Left ventricle myocardium inferior (tissue), 1 donor: ENCODE results near the gene ATXN7L3. TPM values are rescaled to one million over a fixed set of nuclear protein-coding genes. Genes with fewer than 3 reads are reported as not detected.

Experiments used
- DNase-seq: peaks from one replicate; pipeline ENCODE4 v3.0.0-alpha.2; 2020
- H3K27ac ChIP-seq: fragments of 200-600 bp; replicated peaks from 2 replicates; pipeline ENCODE4 v1.8.0; 2021
- H3K27me3 ChIP-seq: fragments of 200-600 bp; 2 replicates; pipeline ENCODE4 v1.8.0; 2021; ENCODE audit warnings: low read depth
- H3K36me3 ChIP-seq: fragments of 200-600 bp; 2 replicates; pipeline ENCODE4 v1.8.0; 2021
- H3K4me1 ChIP-seq: fragments of 200-600 bp; 2 replicates; pipeline ENCODE4 v1.8.0; 2021
- H3K4me3 ChIP-seq: fragments of 200-600 bp; 2 replicates; pipeline ENCODE4 v1.8.0; 2021; ENCODE audit warnings: mild to moderate bottlenecking, moderate library complexity
- H3K9me3 ChIP-seq: fragments of 200-600 bp; replicated peaks from 2 replicates; pipeline ENCODE4 v1.8.0; 2021
- CTCF ChIP-seq: fragments of 200-600 bp; IDR thresholded peaks from 2 replicates; pipeline ENCODE4 v1.8.0; 2021; ENCODE audit warnings: antibody characterized with exemption, mild to moderate bottlenecking, borderline replicate concordance
- intact Hi-C: fragments of 100-400 bp; cut with micrococcal nuclease; formaldehyde crosslinking; loops from one replicate; pipeline ENCODE4 v1.11.0; 2022
- total RNA-seq: library from RNA; stranded (reverse); fragmentation: NEBNext Ultra II Directional; extraction: Animal tissue kit (Norgen Biotek cat#: 25700); gene quantifications from one replicate; pipeline ENCODE4 v1.2.1, GENCODE V29; 2021
- donor health status: DM: no; HTN: yes; CAD: no; lungs with severe emphysema.

Gene ATXN7L3
- total RNA-seq, 1 donor from 2014 or later, result 28.7 TPM

DNA sequence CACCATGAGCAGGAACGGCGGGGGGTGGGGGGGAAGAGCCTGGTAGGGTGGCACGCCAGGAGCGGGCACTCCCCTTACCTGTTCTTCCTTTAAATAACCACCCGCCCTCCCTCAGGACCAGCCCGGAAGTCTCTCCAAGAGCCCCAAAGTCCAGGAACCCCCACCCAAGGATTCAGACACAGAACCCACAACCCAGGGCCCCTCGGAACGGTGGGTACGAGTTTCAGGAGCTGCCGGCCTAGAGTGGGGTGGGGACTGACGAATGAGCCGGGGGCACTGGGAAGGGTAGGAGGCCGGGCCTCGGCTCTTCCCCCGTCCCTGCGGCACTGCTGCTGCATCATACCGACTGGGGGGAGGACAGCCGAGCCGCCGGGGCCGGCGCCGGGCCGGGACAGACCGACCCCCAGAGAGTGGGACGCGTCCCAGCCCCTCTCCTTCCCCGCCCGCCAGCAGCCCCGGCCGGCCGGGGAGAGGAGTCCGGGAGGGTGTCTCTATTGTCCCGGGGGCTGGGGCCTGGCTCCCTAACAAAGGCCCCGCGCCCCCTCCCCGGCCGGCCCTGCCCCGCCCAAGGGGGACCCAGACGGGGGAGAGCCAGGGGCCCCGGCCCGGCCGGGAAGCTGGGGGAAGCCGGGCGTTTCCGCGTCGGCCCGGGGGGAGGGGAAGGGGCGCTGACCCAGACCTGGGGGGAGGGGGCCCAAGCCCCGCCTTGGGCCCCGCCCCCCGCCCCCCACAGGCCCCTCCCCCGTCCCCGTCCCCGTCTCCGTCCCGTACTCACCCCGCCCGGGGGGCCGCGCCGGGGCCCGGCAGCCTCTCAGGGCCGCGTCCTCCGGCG lies 747 bp downstream of the ATXN7L3 start:
- intact Hi-C loops, result no loop called here
- peak overlapping the region; percentile 84 for H3K4me3 ChIP-seq
- peaks cover 38% of the 10 kb centered on the region for H3K4me1 ChIP-seq
- H3K36me3 ChIP-seq, result peaks cover 36% of the 10 kb centered on the region
- no peak for TF ChIP-seq CTCF
- H3K27ac ChIP-seq, result peak overlapping the region; percentile 98
- DNase-seq, result peak; percentile 67
- H3K9me3 ChIP-seq, result no peaks in the 10 kb centered on the region
- H3K27me3 ChIP-seq, result no peaks in the 10 kb centered on the region

- Histone ChIP-seq H3K27ac (peak overlapping the region; percentile 98), H3K9me3 (no peaks in the 10 kb centered on the region), H3K27me3 (no peaks in the 10 kb centered on the region), H3K4me3 (peak overlapping the region; percentile 84), H3K4me1 (peaks cover 32% of the 10 kb centered on the region), H3K36me3 (peaks cover 44% of the 10 kb centered on the region)
- TF ChIP-seq CTCF, result no peak
- no peak for DNase-seq
- intact Hi-C loops, result no loop called here
These were observed 1.5 kb downstream of the ATXN7L3 start for GRCh38 chr17:44197980-44198720.

DNA sequence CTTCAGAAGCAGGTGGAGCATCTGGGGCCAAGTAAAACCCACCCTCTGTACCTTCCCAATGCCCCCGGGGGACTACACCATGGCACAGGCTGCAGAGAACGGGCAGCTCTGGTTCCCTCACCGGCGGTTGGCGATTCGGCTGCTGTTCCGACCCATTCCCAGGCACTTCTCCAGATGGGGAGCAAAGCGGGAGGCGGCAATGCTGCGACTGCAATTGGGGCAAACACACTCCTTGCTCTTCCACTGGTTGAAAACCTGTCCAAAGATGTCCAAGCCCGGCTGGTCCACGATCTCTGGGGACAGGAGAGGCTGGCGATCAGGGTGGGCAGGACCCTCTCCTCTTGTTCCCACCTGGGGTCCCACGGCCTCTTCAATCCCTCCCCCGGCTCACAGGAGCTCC lies 2.6 kb downstream of the ATXN7L3 start:
- Histone ChIP-seq H3K27ac (no peak overlapping the region), H3K36me3 (peaks cover 50% of the 10 kb centered on the region), H3K9me3 (no peaks in the 10 kb centered on the region), H3K4me1 (peaks cover 32% of the 10 kb centered on the region), H3K4me3 (no peak overlapping the region), H3K27me3 (no peaks in the 10 kb centered on the region)
- intact Hi-C loops, result no loop called here
- no peak for DNase-seq
- no peak for TF ChIP-seq CTCF

- Histone ChIP-seq H3K27me3 (no peaks in the 10 kb centered on the region), H3K36me3 (peaks cover 80% of the 10 kb centered on the region), H3K4me1 (peaks cover 19% of the 10 kb centered on the region), H3K4me3 (no peak overlapping the region), H3K27ac (no peak overlapping the region), H3K9me3 (no peaks in the 10 kb centered on the region)
- DNase-seq, result no peak
- intact Hi-C loops, result no loop called here
- no peak for TF ChIP-seq CTCF
These were observed 6.2 kb downstream of the ATXN7L3 start for GRCh38 chr17:44193326-44194084.

- Histone ChIP-seq H3K4me3 (no peak overlapping the region), H3K27me3 (no peaks in the 10 kb centered on the region), H3K27ac (no peak overlapping the region), H3K9me3 (no peaks in the 10 kb centered on the region), H3K36me3 (peaks cover 80% of the 10 kb centered on the region), H3K4me1 (peaks cover 19% of the 10 kb centered on the region)
- no peak for TF ChIP-seq CTCF
- intact Hi-C loops, result no loop called here
- no peak for DNase-seq
These were observed 6.9 kb downstream of the ATXN7L3 start for GRCh38 chr17:44192750-44193149.
